Activated naive CD8-positive, alpha-beta T cell treated with anti-CD3 and anti-CD28 coated beads for 36 hours (primary cell): ENCODE results near the gene KMT2D. TPM values are rescaled to one million over a fixed set of nuclear protein-coding genes. Genes with fewer than 3 reads are reported as not detected.

ENCODE experiments used
- DNase-seq: peaks from one replicate; pipeline ENCODE4 v3.0.0; 2021
- H3K27ac Mint-ChIP-seq: one replicate; pipeline ENCODE4 v1.8.0; 2022; ENCODE audit warnings: mild to moderate bottlenecking, moderate library complexity, mixed read lengths
- H3K27me3 Mint-ChIP-seq: one replicate; pipeline ENCODE4 v1.8.0; 2022; ENCODE audit warnings: mild to moderate bottlenecking, mixed read lengths
- H3K36me3 Mint-ChIP-seq: one replicate; pipeline ENCODE4 v1.8.0; 2021; ENCODE audit warnings: mild to moderate bottlenecking, mixed read lengths
- H3K4me1 Mint-ChIP-seq: one replicate; pipeline ENCODE4 v1.8.0; 2021; ENCODE audit warnings: mixed read lengths
- H3K4me3 Mint-ChIP-seq: one replicate; pipeline ENCODE4 v1.8.0; 2022; ENCODE audit warnings: mild to moderate bottlenecking, moderate library complexity, mixed read lengths
- H3K9me3 Mint-ChIP-seq: one replicate; pipeline ENCODE4 v1.8.0; 2022; ENCODE audit warnings: mixed read lengths
- total RNA-seq, 2 experiments: library from RNA; stranded (reverse); gene quantifications; one replicate each; pipeline ENCODE4 v1.2.3, GENCODE V29; 2021

Gene KMT2D
- total RNA-seq: 10 to 100 TPM; 45.3 to 47.5 TPM

- Mint-ChIP-seq H3K9me3 (no peaks in the 10 kb centered on the region), H3K27me3 (no peaks in the 10 kb centered on the region), H3K4me3 (peak within 1 kb of the TSS; percentile 98), H3K36me3 (peaks cover 10% of the 10 kb centered on the region), H3K27ac (peak within 1 kb of the TSS; percentile 97), H3K4me1 (peaks cover 43% of the 10 kb centered on the region)
- DNase-seq: peak; percentile 93
These were observed at the start of gene KMT2D for GRCh38 chr12:49060237-49061156. Gene KMT2D (minus strand): TSS chr12:49060794. CDS start chr12:49055324, 5,470 bp downstream.

GRCh38 chr12:49109641-49110463 is 49.3 kb upstream of the KMT2D start:
- H3K9me3 Mint-ChIP-seq: no peaks in the 10 kb centered on the region
- peaks cover 32% of the 10 kb centered on the region for H3K4me1 Mint-ChIP-seq
- no peak for DNase-seq
- H3K27me3 Mint-ChIP-seq: no peaks in the 10 kb centered on the region
- H3K4me3 Mint-ChIP-seq: peak overlapping the region; percentile 94
- H3K27ac Mint-ChIP-seq: peak overlapping the region; percentile 84
- no peaks in the 10 kb centered on the region for H3K36me3 Mint-ChIP-seq

- peak overlapping the region; percentile 94 for H3K4me3 Mint-ChIP-seq
- H3K9me3 Mint-ChIP-seq: no peaks in the 10 kb centered on the region
- H3K27me3 Mint-ChIP-seq: no peaks in the 10 kb centered on the region
- peaks cover 32% of the 10 kb centered on the region for H3K4me1 Mint-ChIP-seq
- peak overlapping the region; percentile 38 for H3K27ac Mint-ChIP-seq
- H3K36me3 Mint-ChIP-seq: no peaks in the 10 kb centered on the region
- DNase-seq: no peak
These were observed 48.4 kb upstream of the KMT2D start for GRCh38 chr12:49108958-49109404.

- DNase-seq: no peak
- H3K4me1 Mint-ChIP-seq: peaks cover 25% of the 10 kb centered on the region
- no peaks in the 10 kb centered on the region for H3K27me3 Mint-ChIP-seq
- H3K9me3 Mint-ChIP-seq: no peaks in the 10 kb centered on the region
- no peak overlapping the region for H3K4me3 Mint-ChIP-seq
- no peaks in the 10 kb centered on the region for H3K36me3 Mint-ChIP-seq
- no peak overlapping the region for H3K27ac Mint-ChIP-seq
These were observed 45.0 kb upstream of the KMT2D start for GRCh38 chr12:49105504-49106084.

GRCh38 chr12:49104822-49105221 is 44.2 kb upstream of the KMT2D start:
- no peak for DNase-seq
- no peak overlapping the region for H3K27ac Mint-ChIP-seq
- H3K4me3 Mint-ChIP-seq: no peak overlapping the region
- H3K36me3 Mint-ChIP-seq: no peaks in the 10 kb centered on the region
- H3K27me3 Mint-ChIP-seq: no peaks in the 10 kb centered on the region
- H3K4me1 Mint-ChIP-seq: peaks cover 22% of the 10 kb centered on the region
- no peaks in the 10 kb centered on the region for H3K9me3 Mint-ChIP-seq

GRCh38 chr12:49100380-49100779 is 39.8 kb upstream of the KMT2D start:
- Mint-ChIP-seq H3K27ac (no peak overlapping the region), H3K27me3 (peaks cover 2% of the 10 kb centered on the region), H3K4me3 (no peak overlapping the region), H3K9me3 (no peaks in the 10 kb centered on the region), H3K36me3 (no peaks in the 10 kb centered on the region), H3K4me1 (no peaks in the 10 kb centered on the region)
- no peak for DNase-seq

GRCh38 chr12:49098703-49099102 is 38.1 kb upstream of the KMT2D start:
- Mint-ChIP-seq H3K9me3 (no peaks in the 10 kb centered on the region), H3K36me3 (no peaks in the 10 kb centered on the region), H3K4me1 (peaks cover 7% of the 10 kb centered on the region), H3K27ac (no peak overlapping the region), H3K27me3 (peaks cover 17% of the 10 kb centered on the region), H3K4me3 (no peak overlapping the region)
- DNase-seq: no peak

- DNase-seq: peak; percentile 62
- no peaks in the 10 kb centered on the region for H3K36me3 Mint-ChIP-seq
- no peak overlapping the region for H3K27ac Mint-ChIP-seq
- H3K27me3 Mint-ChIP-seq: peaks cover 24% of the 10 kb centered on the region
- H3K4me3 Mint-ChIP-seq: no peak overlapping the region
- H3K9me3 Mint-ChIP-seq: no peaks in the 10 kb centered on the region
- peaks cover 9% of the 10 kb centered on the region for H3K4me1 Mint-ChIP-seq
These were observed 37.4 kb upstream of the KMT2D start for GRCh38 chr12:49098035-49098451.

GRCh38 chr12:49097381-49097780 is 36.8 kb upstream of the KMT2D start:
- no peak overlapping the region for H3K4me3 Mint-ChIP-seq
- no peaks in the 10 kb centered on the region for H3K9me3 Mint-ChIP-seq
- H3K27me3 Mint-ChIP-seq: peaks cover 31% of the 10 kb centered on the region
- DNase-seq: no peak
- H3K4me1 Mint-ChIP-seq: peaks cover 12% of the 10 kb centered on the region
- H3K36me3 Mint-ChIP-seq: no peaks in the 10 kb centered on the region
- H3K27ac Mint-ChIP-seq: no peak overlapping the region

GRCh38 chr12:49094975-49095365 is 34.4 kb upstream of the KMT2D start:
- no peaks in the 10 kb centered on the region for H3K36me3 Mint-ChIP-seq
- H3K27ac Mint-ChIP-seq: no peak overlapping the region
- no peaks in the 10 kb centered on the region for H3K9me3 Mint-ChIP-seq
- DNase-seq: no peak
- H3K4me1 Mint-ChIP-seq: peaks cover 32% of the 10 kb centered on the region
- peaks cover 53% of the 10 kb centered on the region for H3K27me3 Mint-ChIP-seq
- no peak overlapping the region for H3K4me3 Mint-ChIP-seq

- H3K9me3 Mint-ChIP-seq: no peaks in the 10 kb centered on the region
- peaks cover 36% of the 10 kb centered on the region for H3K4me1 Mint-ChIP-seq
- H3K27me3 Mint-ChIP-seq: peaks cover 58% of the 10 kb centered on the region
- H3K27ac Mint-ChIP-seq: no peak within 1 kb of the TSS
- H3K4me3 Mint-ChIP-seq: peak within 1 kb of the TSS; percentile 22
- H3K36me3 Mint-ChIP-seq: no peaks in the 10 kb centered on the region
- no peak for DNase-seq
These were observed 33.8 kb upstream of the KMT2D start, which contains the start of gene DHH for GRCh38 chr12:49094160-49094974. Gene DHH (minus strand): TSS chr12:49094801. CDS start chr12:49094512, 289 bp downstream.

- Mint-ChIP-seq H3K27ac (no peak overlapping the region), H3K36me3 (no peaks in the 10 kb centered on the region), H3K4me1 (peaks cover 36% of the 10 kb centered on the region), H3K4me3 (peak overlapping the region; percentile 22), H3K9me3 (no peaks in the 10 kb centered on the region), H3K27me3 (peaks cover 64% of the 10 kb centered on the region)
- DNase-seq: no peak
These were observed 33.2 kb upstream of the KMT2D start for GRCh38 chr12:49093792-49094159.

GRCh38 chr12:49092816-49093406 is 32.3 kb upstream of the KMT2D start:
- DNase-seq: no peak
- Mint-ChIP-seq H3K4me1 (peaks cover 45% of the 10 kb centered on the region), H3K27me3 (peaks cover 72% of the 10 kb centered on the region), H3K4me3 (no peak overlapping the region), H3K9me3 (no peaks in the 10 kb centered on the region), H3K27ac (no peak overlapping the region), H3K36me3 (no peaks in the 10 kb centered on the region)
